Neural progenitor cell (in vitro differentiated cells): Measurements from ENCODE around the gene IL36B.

ENCODE experiments used
- EZH2 ChIP-seq: fragments of 200-600 bp; sonication (generic); IDR thresholded peaks from 2 replicates; pipeline ENCODE4 v1.6.1; 2017; ENCODE audit warnings: antibody characterized with exemption, mild to moderate bottlenecking, moderate library complexity
- TF ChIP-seq, protein P1 (sequence below): fragments of 200-600 bp; sonication (generic); IDR thresholded peaks from 2 replicates; pipeline ENCODE4 v1.5.1; 2017; ENCODE audit warnings: antibody characterized with exemption, mild to moderate bottlenecking

DNA sequence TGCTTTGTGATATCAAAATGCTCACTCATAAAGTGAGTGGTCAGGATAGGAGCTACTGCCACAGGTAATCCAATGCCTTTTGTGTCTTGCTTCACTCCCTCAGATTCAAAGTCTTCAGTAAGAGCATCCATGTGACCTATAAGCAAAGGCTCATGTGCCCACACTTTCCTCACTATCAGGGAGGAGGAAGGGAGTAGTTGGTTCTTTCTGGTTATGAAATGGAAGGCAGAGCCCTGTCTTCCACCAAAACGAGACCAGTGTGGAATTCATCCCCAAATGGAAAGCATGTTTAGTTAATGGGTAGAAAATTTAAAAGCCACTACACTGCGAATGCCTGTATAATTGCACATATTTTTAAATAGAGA is 40.9 kb upstream of the IL36B start:
- TF ChIP-seq, protein P1, sequence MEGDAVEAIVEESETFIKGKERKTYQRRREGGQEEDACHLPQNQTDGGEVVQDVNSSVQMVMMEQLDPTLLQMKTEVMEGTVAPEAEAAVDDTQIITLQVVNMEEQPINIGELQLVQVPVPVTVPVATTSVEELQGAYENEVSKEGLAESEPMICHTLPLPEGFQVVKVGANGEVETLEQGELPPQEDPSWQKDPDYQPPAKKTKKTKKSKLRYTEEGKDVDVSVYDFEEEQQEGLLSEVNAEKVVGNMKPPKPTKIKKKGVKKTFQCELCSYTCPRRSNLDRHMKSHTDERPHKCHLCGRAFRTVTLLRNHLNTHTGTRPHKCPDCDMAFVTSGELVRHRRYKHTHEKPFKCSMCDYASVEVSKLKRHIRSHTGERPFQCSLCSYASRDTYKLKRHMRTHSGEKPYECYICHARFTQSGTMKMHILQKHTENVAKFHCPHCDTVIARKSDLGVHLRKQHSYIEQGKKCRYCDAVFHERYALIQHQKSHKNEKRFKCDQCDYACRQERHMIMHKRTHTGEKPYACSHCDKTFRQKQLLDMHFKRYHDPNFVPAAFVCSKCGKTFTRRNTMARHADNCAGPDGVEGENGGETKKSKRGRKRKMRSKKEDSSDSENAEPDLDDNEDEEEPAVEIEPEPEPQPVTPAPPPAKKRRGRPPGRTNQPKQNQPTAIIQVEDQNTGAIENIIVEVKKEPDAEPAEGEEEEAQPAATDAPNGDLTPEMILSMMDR: no peak
- no peak for TF ChIP-seq EZH2
